Measurements from ENCODE around the gene SRP68.
"Not testable (repeated sequence)": the region's sequence is repeated elsewhere in the genome, so short reads cannot be mapped to it uniquely, and the experiment has no call there.

- TF ChIP-seq EZH2 (IDR thresholded peaks at IDR 0.05; ENCODE audit: low read length, missing control alignments) = not testable (repeated sequence)
- TF ChIP-seq, protein P1, sequence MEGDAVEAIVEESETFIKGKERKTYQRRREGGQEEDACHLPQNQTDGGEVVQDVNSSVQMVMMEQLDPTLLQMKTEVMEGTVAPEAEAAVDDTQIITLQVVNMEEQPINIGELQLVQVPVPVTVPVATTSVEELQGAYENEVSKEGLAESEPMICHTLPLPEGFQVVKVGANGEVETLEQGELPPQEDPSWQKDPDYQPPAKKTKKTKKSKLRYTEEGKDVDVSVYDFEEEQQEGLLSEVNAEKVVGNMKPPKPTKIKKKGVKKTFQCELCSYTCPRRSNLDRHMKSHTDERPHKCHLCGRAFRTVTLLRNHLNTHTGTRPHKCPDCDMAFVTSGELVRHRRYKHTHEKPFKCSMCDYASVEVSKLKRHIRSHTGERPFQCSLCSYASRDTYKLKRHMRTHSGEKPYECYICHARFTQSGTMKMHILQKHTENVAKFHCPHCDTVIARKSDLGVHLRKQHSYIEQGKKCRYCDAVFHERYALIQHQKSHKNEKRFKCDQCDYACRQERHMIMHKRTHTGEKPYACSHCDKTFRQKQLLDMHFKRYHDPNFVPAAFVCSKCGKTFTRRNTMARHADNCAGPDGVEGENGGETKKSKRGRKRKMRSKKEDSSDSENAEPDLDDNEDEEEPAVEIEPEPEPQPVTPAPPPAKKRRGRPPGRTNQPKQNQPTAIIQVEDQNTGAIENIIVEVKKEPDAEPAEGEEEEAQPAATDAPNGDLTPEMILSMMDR (conservative IDR thresholded peaks at IDR 0.05 in 1 of 2, IDR thresholded peaks at IDR 0.05 in 1 of 2; ENCODE audit: low read depth in 1 of 2, low read length in 2 of 2) = not testable (repeated sequence)
Measured at GRCh38 chr17:76058264-76058663, 14.1 kb downstream of the SRP68 start.
